ENCODE results near the gene RERE.

The RERE gene

DNA sequence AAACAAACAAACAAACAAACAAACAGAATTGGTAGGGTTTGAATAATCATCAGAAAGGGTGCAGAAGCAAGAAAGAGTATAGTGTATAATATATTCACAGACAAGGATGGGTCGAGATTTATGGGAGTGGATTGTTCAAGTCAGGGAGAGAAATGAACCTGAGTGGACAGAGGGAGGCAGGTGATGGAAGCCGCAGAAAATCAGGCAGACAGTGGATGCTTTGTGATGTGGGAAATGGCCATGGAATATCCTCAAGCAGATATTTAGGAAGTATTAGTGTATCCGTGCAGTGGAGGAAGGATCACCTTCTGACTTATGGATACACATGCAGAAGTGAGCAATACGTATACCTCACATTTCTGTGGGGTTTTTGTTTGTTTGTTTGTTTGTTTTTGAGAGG is 513.6 kb downstream of the RERE start:
- TF ChIP-seq, protein P1, sequence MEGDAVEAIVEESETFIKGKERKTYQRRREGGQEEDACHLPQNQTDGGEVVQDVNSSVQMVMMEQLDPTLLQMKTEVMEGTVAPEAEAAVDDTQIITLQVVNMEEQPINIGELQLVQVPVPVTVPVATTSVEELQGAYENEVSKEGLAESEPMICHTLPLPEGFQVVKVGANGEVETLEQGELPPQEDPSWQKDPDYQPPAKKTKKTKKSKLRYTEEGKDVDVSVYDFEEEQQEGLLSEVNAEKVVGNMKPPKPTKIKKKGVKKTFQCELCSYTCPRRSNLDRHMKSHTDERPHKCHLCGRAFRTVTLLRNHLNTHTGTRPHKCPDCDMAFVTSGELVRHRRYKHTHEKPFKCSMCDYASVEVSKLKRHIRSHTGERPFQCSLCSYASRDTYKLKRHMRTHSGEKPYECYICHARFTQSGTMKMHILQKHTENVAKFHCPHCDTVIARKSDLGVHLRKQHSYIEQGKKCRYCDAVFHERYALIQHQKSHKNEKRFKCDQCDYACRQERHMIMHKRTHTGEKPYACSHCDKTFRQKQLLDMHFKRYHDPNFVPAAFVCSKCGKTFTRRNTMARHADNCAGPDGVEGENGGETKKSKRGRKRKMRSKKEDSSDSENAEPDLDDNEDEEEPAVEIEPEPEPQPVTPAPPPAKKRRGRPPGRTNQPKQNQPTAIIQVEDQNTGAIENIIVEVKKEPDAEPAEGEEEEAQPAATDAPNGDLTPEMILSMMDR (conservative IDR thresholded peaks at IDR 0.05): no peak
- TF ChIP-seq ZFX (IDR thresholded peaks at IDR 0.05): no peak
- no peak overlapping the region for H3K27ac ChIP-seq

DNA sequence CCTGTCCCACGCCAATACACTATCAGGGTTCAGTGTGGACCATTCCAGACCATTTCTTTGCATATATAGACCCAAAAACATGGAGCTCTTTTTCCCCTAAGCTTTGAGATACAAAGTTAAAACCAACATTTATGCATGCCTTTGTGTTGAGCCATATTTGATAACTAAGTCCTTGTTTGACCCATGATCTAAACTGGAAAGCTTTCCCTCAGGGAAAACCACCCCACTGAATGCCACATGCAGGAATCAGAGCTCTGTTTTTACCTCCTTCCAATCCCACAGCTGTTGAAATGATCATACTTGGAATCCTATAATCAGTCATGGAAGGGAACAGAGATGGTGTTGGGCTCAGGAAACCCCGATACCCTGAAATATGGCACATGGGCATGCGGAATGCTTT is 514.3 kb downstream of the RERE start:
- TF ChIP-seq, protein P1 (conservative IDR thresholded peaks at IDR 0.05): no peak
- no peak for TF ChIP-seq ZFX (IDR thresholded peaks at IDR 0.05)
- H3K27ac ChIP-seq: no peak overlapping the region

Data from C4-2B (cell line).